Heart left ventricle (tissue), 13 donors: Measurements from ENCODE around the gene TAS2R1.

Experiments
- POLR2A ChIP-seq, 2 donors: fragments of 450-650 bp; IDR thresholded peaks; one replicate each; pipeline ENCODE4 v1.6.1; 2017; ENCODE audit warnings: antibody characterized with exemption in 2 of 2, mild to moderate bottlenecking in 2 of 2, moderate library complexity in 2 of 2
- TF ChIP-seq, protein P1 (sequence below), 12 donors: fragments of 200-600 bp; sonication (generic) in 4 of 12; IDR thresholded peaks; one replicate each; pipeline versions ENCODE4 v1.5.0 to v1.8.0; 2018 to 2022; ENCODE audit warnings: antibody characterized with exemption in 12 of 12, mild to moderate bottlenecking in 5 of 12
- donor health status: ischemic (EF 13 %, LVEDD 7.1; RV severe dilation, severe dysfunction).
- donor health status: DM: no; HTN: yes; CAD: no.
- donor health status: DM: no; HTN: no; CAD: no.
- donor health status: ischemic (EF 25% LVEDD 6.9; RV normal size, moderate dysfunction).
- donor health status: ischemic (EF 25% LVEDD 5.7; RV mildly dilated, moderate dysfunction).
- donor health status: ischemic (EF 35%, LVEDD 5.7; RV mildly dilated, moderate dysfunction).
- donor health status: nonischemic (EF 11% LVEDD 7.7; RV severe dilation, severe dysfunction).
- donor health status: DM: yes; HTN: yes; CAD: no.
- donor health status: PGD.
- donor health status: ischemic (EF 29% LVEDD 5.4; RV normal size, mild dysfunction).
- donor health status: nonischemic (EF 23%, LVEDD 6.1; RV moderate dilation, normal function).

DNA sequence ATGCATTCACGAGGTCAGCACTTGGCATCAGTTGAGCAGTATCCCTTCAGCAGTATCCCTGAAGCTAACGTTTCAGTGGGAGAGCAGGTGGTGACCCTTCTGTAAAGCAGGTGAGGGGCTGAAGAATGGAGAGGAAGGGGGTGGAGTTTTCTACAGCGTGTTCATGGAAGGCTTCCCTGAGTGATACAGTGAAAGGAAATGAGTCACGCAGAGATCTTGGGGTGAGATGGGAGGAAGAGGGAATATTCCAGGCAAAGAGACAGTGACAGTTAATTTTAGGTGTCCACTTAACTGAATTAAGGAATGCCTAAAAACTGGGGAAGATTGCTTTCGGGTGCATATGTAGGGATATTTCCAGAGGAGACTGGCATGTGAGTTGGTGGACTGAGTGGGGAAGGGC is 25.7 kb downstream of the TAS2R1 start:
- TF ChIP-seq, protein P1, sequence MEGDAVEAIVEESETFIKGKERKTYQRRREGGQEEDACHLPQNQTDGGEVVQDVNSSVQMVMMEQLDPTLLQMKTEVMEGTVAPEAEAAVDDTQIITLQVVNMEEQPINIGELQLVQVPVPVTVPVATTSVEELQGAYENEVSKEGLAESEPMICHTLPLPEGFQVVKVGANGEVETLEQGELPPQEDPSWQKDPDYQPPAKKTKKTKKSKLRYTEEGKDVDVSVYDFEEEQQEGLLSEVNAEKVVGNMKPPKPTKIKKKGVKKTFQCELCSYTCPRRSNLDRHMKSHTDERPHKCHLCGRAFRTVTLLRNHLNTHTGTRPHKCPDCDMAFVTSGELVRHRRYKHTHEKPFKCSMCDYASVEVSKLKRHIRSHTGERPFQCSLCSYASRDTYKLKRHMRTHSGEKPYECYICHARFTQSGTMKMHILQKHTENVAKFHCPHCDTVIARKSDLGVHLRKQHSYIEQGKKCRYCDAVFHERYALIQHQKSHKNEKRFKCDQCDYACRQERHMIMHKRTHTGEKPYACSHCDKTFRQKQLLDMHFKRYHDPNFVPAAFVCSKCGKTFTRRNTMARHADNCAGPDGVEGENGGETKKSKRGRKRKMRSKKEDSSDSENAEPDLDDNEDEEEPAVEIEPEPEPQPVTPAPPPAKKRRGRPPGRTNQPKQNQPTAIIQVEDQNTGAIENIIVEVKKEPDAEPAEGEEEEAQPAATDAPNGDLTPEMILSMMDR (IDR thresholded peaks at IDR 0.05): no peak
- no peak for TF ChIP-seq POLR2A (IDR thresholded peaks at IDR 0.05)
